Measurements from ENCODE around the gene PAX5. TPM values are rescaled to one million over a fixed set of nuclear protein-coding genes. Genes with fewer than 3 reads are reported as not detected.

Gene PAX5
- total RNA-seq, 1 experiment from 2014 or later, result not detected

DNA sequence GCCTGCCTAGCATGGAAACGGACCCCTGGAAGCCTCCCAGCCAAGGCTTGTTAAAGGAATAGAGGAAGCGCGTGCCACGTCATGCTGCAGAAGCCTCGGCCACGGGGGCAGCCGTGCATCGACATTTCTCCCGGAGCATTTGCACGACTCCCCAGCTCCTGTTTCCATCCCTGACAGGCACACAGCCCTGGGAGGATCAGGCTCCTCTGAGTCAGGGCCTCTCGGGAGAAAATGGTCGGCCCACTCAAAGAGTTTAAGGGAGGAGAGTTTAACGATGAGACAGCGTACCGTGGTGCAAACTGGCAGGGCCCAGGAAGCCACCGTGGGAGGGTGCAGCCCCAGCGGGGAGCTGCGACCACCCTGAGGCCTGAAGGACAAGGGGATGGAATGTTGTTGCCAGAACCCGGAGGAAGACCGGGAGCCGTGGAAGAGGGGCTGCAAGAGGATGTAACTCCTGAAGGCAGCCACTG is 213.6 kb downstream of the PAX5 start:
- Histone ChIP-seq H3K4me1 (replicated peaks; ENCODE audit: insufficient read depth) (no peaks in the 10 kb centered on the region), H3K79me2 (ENCODE audit: low read depth) (no peaks in the 10 kb centered on the region), H3K9me2 (ENCODE audit: insufficient read depth) (no peaks in the 10 kb centered on the region), H2AFZ (no peak overlapping the region), H3K27me3 (ENCODE audit: insufficient read depth, low read depth) (peaks cover 46% of the 10 kb centered on the region), H3K27ac (no peak overlapping the region), H3K4me2 (no peak overlapping the region), H4K20me1 (ENCODE audit: insufficient read depth) (no peaks in the 10 kb centered on the region), H3F3A (ENCODE audit: insufficient read depth, low read depth) (no peaks in the 10 kb centered on the region), H3K9me3 (ENCODE audit: insufficient read depth, low read depth) (no peaks in the 10 kb centered on the region), H3K36me3 (ENCODE audit: low read depth) (no peaks in the 10 kb centered on the region), H3K4me3 (no peak overlapping the region)
- no peak for DNase-seq
- TF ChIP-seq, protein P1, sequence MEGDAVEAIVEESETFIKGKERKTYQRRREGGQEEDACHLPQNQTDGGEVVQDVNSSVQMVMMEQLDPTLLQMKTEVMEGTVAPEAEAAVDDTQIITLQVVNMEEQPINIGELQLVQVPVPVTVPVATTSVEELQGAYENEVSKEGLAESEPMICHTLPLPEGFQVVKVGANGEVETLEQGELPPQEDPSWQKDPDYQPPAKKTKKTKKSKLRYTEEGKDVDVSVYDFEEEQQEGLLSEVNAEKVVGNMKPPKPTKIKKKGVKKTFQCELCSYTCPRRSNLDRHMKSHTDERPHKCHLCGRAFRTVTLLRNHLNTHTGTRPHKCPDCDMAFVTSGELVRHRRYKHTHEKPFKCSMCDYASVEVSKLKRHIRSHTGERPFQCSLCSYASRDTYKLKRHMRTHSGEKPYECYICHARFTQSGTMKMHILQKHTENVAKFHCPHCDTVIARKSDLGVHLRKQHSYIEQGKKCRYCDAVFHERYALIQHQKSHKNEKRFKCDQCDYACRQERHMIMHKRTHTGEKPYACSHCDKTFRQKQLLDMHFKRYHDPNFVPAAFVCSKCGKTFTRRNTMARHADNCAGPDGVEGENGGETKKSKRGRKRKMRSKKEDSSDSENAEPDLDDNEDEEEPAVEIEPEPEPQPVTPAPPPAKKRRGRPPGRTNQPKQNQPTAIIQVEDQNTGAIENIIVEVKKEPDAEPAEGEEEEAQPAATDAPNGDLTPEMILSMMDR (conservative IDR thresholded peaks at IDR 0.05), result no peak
- TF ChIP-seq EZH2 (IDR thresholded peaks at IDR 0.05; ENCODE audit: low read depth), result no peak
- BruUV-seq (replicated peaks), result no TSS peak
- ChIA-PET CTCF (no interaction called here), POLR2A (ENCODE audit: unreplicated experiment) (no interaction called here)
- intact Hi-C loops (cut with micrococcal nuclease; ENCODE audit: unreplicated experiment), result no loop called here

DNA sequence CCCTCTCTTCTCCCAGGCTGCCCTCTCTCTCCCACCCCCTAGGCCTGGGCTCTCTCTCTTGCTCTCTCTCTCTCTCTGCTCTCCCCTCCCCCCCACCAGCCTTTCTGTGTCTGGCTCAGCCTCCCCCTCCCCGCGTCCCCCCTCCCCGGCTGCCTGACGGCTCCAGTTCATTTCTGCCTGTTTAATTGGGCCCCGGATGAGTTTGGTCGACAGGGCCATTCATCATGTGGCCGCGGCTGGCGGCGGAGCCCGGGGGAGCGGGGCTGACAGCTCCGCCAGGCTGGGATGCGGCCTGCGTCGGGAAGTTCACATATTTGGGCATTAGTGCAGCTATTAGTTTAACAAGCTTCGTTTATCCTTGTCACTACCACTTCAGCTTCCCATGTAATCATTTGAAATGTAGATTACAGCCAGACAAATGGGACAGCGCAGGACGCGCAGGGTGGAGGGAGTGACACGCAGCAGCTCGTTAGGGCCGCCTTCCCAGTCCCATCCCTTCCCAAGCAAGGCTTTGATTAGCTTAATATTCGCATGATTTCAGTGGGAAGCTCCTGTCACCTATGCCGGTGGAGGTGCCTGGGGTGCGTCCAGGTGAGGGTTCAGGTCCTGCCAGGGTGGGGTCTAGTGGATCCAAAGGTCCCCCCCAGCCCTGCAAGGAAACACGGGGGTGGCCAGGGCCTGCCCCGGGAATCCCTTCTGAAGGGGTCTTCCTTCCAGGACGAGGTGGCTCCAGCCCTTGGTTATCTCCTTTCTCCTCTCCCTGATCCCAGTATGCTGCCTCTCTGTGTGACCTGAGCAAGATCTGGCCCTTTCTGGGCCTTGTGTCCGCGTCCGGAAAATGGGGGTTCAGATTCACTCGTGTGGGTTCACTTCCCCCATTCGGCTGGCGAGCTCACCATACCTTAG is 214.8 kb downstream of the PAX5 start:
- H3K36me3 ChIP-seq (ENCODE audit: low read depth), result no peaks in the 10 kb centered on the region
- no peak overlapping the region for H3K27ac ChIP-seq
- TF ChIP-seq EZH2 (IDR thresholded peaks at IDR 0.05; ENCODE audit: low read depth), result no peak
- TF ChIP-seq, protein P1 (conservative IDR thresholded peaks at IDR 0.05), result no peak
- ChIA-PET CTCF (no interaction called here), POLR2A (ENCODE audit: unreplicated experiment) (no interaction called here)
- H3K4me1 ChIP-seq (replicated peaks; ENCODE audit: insufficient read depth), result no peaks in the 10 kb centered on the region
- H3K9me3 ChIP-seq (ENCODE audit: insufficient read depth, low read depth), result no peaks in the 10 kb centered on the region
- intact Hi-C loops (cut with micrococcal nuclease; ENCODE audit: unreplicated experiment), result no loop called here
- no peak overlapping the region for H3K4me2 ChIP-seq
- no peak overlapping the region for H3K4me3 ChIP-seq
- H2AFZ ChIP-seq, result no peak overlapping the region
- no peaks in the 10 kb centered on the region for H3K79me2 ChIP-seq (ENCODE audit: low read depth)
- H4K20me1 ChIP-seq (ENCODE audit: insufficient read depth), result no peaks in the 10 kb centered on the region
- DNase-seq, result no peak
- peaks cover 41% of the 10 kb centered on the region for H3K27me3 ChIP-seq (ENCODE audit: insufficient read depth, low read depth)
- no TSS peak for BruUV-seq (replicated peaks)
- no peaks in the 10 kb centered on the region for H3F3A ChIP-seq (ENCODE audit: insufficient read depth, low read depth)
- H3K9me2 ChIP-seq (ENCODE audit: insufficient read depth), result no peaks in the 10 kb centered on the region

- CTCF ChIA-PET, result no interaction called here
- no peak overlapping the region for H3K4me3 ChIP-seq
- peaks cover 33% of the 10 kb centered on the region for H3K27me3 ChIP-seq (ENCODE audit: insufficient read depth, low read depth)
- H3K9me3 ChIP-seq (ENCODE audit: insufficient read depth, low read depth), result no peaks in the 10 kb centered on the region
- TF ChIP-seq, protein P1 (conservative IDR thresholded peaks at IDR 0.05), result no peak
- no peak for TF ChIP-seq EZH2 (IDR thresholded peaks at IDR 0.05; ENCODE audit: low read depth)
- H4K20me1 ChIP-seq (ENCODE audit: insufficient read depth), result no peaks in the 10 kb centered on the region
- no peak overlapping the region for H2AFZ ChIP-seq
- no peaks in the 10 kb centered on the region for H3K9me2 ChIP-seq (ENCODE audit: insufficient read depth)
- no peak overlapping the region for H3K4me2 ChIP-seq
- no peak for DNase-seq
- no peaks in the 10 kb centered on the region for H3K36me3 ChIP-seq (ENCODE audit: low read depth)
- no peaks in the 10 kb centered on the region for H3K79me2 ChIP-seq (ENCODE audit: low read depth)
- no TSS peak for BruUV-seq (replicated peaks)
- POLR2A ChIA-PET (ENCODE audit: unreplicated experiment), result no interaction called here
- no peaks in the 10 kb centered on the region for H3F3A ChIP-seq (ENCODE audit: insufficient read depth, low read depth)
- intact Hi-C loops (cut with micrococcal nuclease; ENCODE audit: unreplicated experiment), result no loop called here
- H3K4me1 ChIP-seq (replicated peaks; ENCODE audit: insufficient read depth), result no peaks in the 10 kb centered on the region
- no peak overlapping the region for H3K27ac ChIP-seq
Observed at GRCh38 chr9:36818242-36818938, 215.7 kb downstream of the PAX5 start.
